Thyroid gland (tissue), 4 donors: ENCODE results near the gene IFNGR1. TPM values are rescaled to one million over a fixed set of nuclear protein-coding genes. Genes with fewer than 3 reads are reported as not detected.
A peak's percentile ranks its signal among the peaks of the same experiment; 100 is the strongest.

ENCODE experiments used
- DNase-seq, 2 donors: peaks; one replicate each; pipeline ENCODE4 v3.0.0-alpha.2; 2019
- H3K27ac ChIP-seq, 3 donors: fragments of 200-600 bp; sonication (generic); 1 replicate in 2 of 3; 2 replicates in 1 of 3; pipeline ENCODE4 v1.5.1; 2016 to 2019; ENCODE audit warnings: mild to moderate bottlenecking in 1 of 3, moderate library complexity in 1 of 3
- H3K27me3 ChIP-seq: fragments of 200-600 bp; sonication (generic); one replicate; pipeline ENCODE4 v1.5.1; 2019
- H3K36me3 ChIP-seq, 2 donors: fragments of 200-600 bp; sonication (generic); one replicate each; pipeline ENCODE4 v1.5.1; 2016 to 2019
- H3K4me1 ChIP-seq, 2 donors: fragments of 200-600 bp; sonication (generic); one replicate each; pipeline ENCODE4 v1.5.1; 2017 to 2019
- H3K4me3 ChIP-seq, 3 donors: fragments of 200-600 bp; sonication (generic); replicated peaks in 1 of 3; 1 replicate in 2 of 3; 2 replicates in 1 of 3; pipeline ENCODE4 v1.5.1; 2016; ENCODE audit warnings: mild to moderate bottlenecking in 1 of 3
- H3K9me3 ChIP-seq: fragments of 200-600 bp; sonication (generic); one replicate; pipeline ENCODE4 v1.5.1; 2017
- POLR2A ChIP-seq, 2 donors: fragments of 450-650 bp; IDR thresholded peaks; one replicate each; pipeline ENCODE4 v1.6.1; 2017; ENCODE audit warnings: antibody characterized with exemption in 2 of 2, mild to moderate bottlenecking in 2 of 2, moderate library complexity in 1 of 2
- WGBS, 2 donors: methylation state at CpG; one replicate each; pipeline ENCODE4 v1.1.5; 2017; 5-methylcytosine and 5-hydroxymethylcytosine counted together
- intact Hi-C: fragments of 100-400 bp; cut with DNase I; formaldehyde crosslinking; loops from one replicate; pipeline ENCODE4 v1.15.1; 2023
- total RNA-seq, 4 donors: library from RNA; depleted of rRNA; stranded (reverse); fragments of >200 nt; gene quantifications; one replicate each; pipeline ENCODE4 v1.2.3, GENCODE V29; 2016
- TF ChIP-seq, protein P1 (sequence below), 6 experiments: fragments of 200-600 bp in 3 of 6; fragments of 450-650 bp in 3 of 6; sonication (generic) in 3 of 6; IDR thresholded peaks; one replicate each; pipeline ENCODE4 v1.5.1; 2016 to 2019; ENCODE audit warnings: antibody characterized with exemption in 6 of 6, mild to moderate bottlenecking in 2 of 6, inconsistent platforms in 1 of 6, moderate library complexity in 1 of 6

The IFNGR1 gene
- total RNA-seq, 4 donors from 2014 or later = 73.9 to 138 (median 113) TPM

DNA sequence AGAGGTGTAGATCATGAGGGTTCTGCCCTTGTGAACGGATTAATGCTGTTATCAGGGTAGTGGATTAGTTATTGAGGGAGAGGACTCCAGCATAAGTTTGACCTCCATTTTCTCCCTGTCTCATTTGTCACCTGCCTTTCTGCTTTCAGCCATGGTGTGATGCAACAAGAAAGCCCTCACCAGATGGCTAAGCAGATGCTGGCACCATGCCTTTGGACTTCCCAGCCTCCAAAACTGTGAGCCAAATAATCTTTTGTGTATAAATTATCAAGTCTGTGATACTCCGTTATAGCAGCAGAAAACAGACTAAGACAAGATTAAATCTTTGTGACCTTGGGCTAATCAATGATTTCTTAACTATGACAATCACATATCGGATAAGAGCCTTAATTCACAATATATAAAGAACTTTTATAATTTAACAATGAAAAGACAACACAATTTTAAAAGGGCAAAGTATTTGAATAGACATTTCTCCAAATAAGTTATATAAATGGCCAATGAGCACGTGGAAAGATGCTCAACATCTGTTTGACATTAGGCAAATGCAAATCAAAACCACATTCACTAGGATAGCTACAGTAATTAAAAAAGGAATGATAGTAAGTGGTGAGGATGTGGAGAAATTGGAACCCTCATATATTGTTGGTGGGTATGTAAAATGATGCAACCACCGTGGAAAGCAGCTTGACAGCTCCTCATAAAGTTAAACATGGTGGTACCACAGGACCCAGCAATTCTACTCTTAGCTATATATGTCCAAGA lies 45.3 kb upstream of the IFNGR1 start:
- intact Hi-C loops = no loop called here
- TF ChIP-seq, protein P1, sequence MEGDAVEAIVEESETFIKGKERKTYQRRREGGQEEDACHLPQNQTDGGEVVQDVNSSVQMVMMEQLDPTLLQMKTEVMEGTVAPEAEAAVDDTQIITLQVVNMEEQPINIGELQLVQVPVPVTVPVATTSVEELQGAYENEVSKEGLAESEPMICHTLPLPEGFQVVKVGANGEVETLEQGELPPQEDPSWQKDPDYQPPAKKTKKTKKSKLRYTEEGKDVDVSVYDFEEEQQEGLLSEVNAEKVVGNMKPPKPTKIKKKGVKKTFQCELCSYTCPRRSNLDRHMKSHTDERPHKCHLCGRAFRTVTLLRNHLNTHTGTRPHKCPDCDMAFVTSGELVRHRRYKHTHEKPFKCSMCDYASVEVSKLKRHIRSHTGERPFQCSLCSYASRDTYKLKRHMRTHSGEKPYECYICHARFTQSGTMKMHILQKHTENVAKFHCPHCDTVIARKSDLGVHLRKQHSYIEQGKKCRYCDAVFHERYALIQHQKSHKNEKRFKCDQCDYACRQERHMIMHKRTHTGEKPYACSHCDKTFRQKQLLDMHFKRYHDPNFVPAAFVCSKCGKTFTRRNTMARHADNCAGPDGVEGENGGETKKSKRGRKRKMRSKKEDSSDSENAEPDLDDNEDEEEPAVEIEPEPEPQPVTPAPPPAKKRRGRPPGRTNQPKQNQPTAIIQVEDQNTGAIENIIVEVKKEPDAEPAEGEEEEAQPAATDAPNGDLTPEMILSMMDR (IDR thresholded peaks at IDR 0.05) = no peak
- TF ChIP-seq POLR2A (IDR thresholded peaks at IDR 0.05) = no peak
- WGBS, 2 donors = 73 to 78% methylated on average over 5 of the region's 5 CpGs
- Histone ChIP-seq H3K36me3 (no peaks in the 10 kb centered on the region), H3K4me1 (peaks cover 6 to 25% of the 10 kb centered on the region in 2 donors), H3K9me3 (no peaks in the 10 kb centered on the region), H3K27me3 (no peaks in the 10 kb centered on the region), H3K4me3 (no peak overlapping the region), H3K27ac (no peak overlapping the region)
- DNase-seq = no peak

- Histone ChIP-seq H3K9me3 (no peaks in the 10 kb centered on the region), H3K27ac (peak overlapping the region; percentile 42 to 83 (median 64)), H3K4me1 (peaks cover 6 to 25% of the 10 kb centered on the region in 2 donors), H3K27me3 (no peaks in the 10 kb centered on the region), H3K4me3 (no peak overlapping the region), H3K36me3 (no peaks in the 10 kb centered on the region)
- intact Hi-C loops = no loop called here
- DNase-seq = no peak
- TF ChIP-seq POLR2A (IDR thresholded peaks at IDR 0.05) = no peak
- TF ChIP-seq, protein P1 (IDR thresholded peaks at IDR 0.05) = no peak
These were observed 42.6 kb upstream of the IFNGR1 start for GRCh38 chr6:137261761-137262160.

DNA sequence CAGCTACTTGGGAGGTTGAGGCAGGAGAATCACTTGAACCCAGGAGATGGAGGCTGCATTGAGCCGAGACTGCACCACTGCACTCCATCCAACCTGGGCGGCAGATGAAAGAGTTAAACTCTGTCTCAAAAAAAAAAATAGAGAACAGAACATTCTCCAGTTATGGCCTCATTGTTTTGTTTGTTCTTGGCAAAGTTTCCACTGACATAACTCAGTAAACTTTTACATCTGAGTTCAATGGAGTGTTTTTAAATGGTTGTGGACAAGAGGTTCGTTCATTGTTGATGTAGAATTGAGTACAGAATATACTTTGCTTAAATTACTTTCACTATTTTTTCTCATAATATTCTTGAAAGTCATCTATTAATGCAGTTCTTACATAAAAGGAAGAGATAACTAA lies 42.2 kb upstream of the IFNGR1 start:
- intact Hi-C loops = no loop called here
- peak overlapping the region; percentile 42 to 83 (median 64) for H3K27ac ChIP-seq
- DNase-seq = peak in 1 of 2 donors; percentile 6
- peaks cover 6 to 25% of the 10 kb centered on the region in 2 donors for H3K4me1 ChIP-seq
- TF ChIP-seq, protein P1 (IDR thresholded peaks at IDR 0.05) = no peak
- no peak for TF ChIP-seq POLR2A (IDR thresholded peaks at IDR 0.05)
- H3K9me3 ChIP-seq = no peaks in the 10 kb centered on the region
- H3K27me3 ChIP-seq = no peaks in the 10 kb centered on the region
- 15 to 23% methylated on average over 3 of the region's 3 CpGs for WGBS, 2 donors
- H3K36me3 ChIP-seq = no peaks in the 10 kb centered on the region
- H3K4me3 ChIP-seq = no peak overlapping the region

DNA sequence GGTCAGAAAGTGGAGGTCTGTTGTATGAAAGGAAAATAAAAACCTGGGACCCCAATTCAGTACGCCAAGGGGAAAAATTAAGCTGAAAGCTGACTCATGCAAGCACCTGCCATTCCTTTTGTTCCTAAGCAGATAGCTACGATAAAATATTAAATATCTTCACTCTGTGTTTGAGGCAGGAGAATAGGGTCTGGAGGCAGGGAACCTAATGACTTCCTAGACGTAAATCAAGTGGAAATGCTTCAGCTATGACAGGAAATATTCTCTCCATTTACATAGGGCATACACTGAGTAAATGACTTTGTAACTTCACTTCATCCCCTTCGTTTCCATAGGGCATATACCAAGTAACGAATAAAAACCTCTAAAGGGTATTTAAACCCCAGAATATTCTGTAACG lies 41.0 kb upstream of the IFNGR1 start:
- Histone ChIP-seq H3K27ac (peak overlapping the region in 1 of 3 donors; percentile 33), H3K36me3 (no peaks in the 10 kb centered on the region), H3K27me3 (no peaks in the 10 kb centered on the region), H3K9me3 (no peaks in the 10 kb centered on the region), H3K4me3 (no peak overlapping the region), H3K4me1 (peaks cover 6 to 25% of the 10 kb centered on the region in 2 donors)
- intact Hi-C loops = no loop called here
- no peak for DNase-seq
- TF ChIP-seq POLR2A (IDR thresholded peaks at IDR 0.05) = no peak
- TF ChIP-seq, protein P1 (IDR thresholded peaks at IDR 0.05) = no peak
- 91 to 93% methylated on average over 6 of the region's 6 CpGs for WGBS, 2 donors

GRCh38 chr6:137259349-137259748 lies 40.2 kb upstream of the IFNGR1 start:
- no peak for DNase-seq
- Histone ChIP-seq H3K9me3 (no peaks in the 10 kb centered on the region), H3K4me3 (no peak overlapping the region), H3K27me3 (no peaks in the 10 kb centered on the region), H3K4me1 (peaks cover 6 to 25% of the 10 kb centered on the region in 2 donors), H3K36me3 (no peaks in the 10 kb centered on the region), H3K27ac (no peak overlapping the region)
- intact Hi-C loops = no loop called here
- TF ChIP-seq, protein P1 (IDR thresholded peaks at IDR 0.05) = no peak
- no peak for TF ChIP-seq POLR2A (IDR thresholded peaks at IDR 0.05)
